HepG2 (cell line): ENCODE results near the gene CACNG1. TPM values are rescaled to one million over a fixed set of nuclear protein-coding genes. Genes with fewer than 3 reads are reported as not detected.

Experiments used
- ATAC-seq: fragments of 200-7000 bp; cut with Tn5 transposase; 3 replicates; pipeline ENCODE4 v1.9.1; 2020; ENCODE audit warnings: mild to moderate bottlenecking, moderate library complexity
- BruUV-seq: library from RNA; stranded (reverse); fragments of 400-500 nt; replicated peaks from 2 replicates; lab custom pipeline; 2021; lab: Mats Ljungman, UMichigan
- CTCF ChIA-PET: fragments of 300-600 bp; formaldehyde crosslinking; extraction: SDS; loops from one replicate; lab custom pipeline; 2021; ENCODE audit warnings: low total read pairs, inconsistent platforms, low intra/inter-chr PET ratio; lab: Yijun Ruan, JAX
- POLR2A ChIA-PET: fragments of 350-600 bp; sonication (Branson Sonifier 250); formaldehyde crosslinking; loops from one replicate; lab custom pipeline; 2020; ENCODE audit warnings: antibody characterized with exemption, inconsistent platforms; lab: Yijun Ruan, JAX
- DNase-seq: peaks from one replicate; pipeline ENCODE4 v3.0.0-alpha.2; 2015; ENCODE audit warnings: low spot score
- FAIRE-seq: peaks from 3 replicates; lab custom pipeline; 2011; peaks lifted over from hg19 to GRCh38; lab: Jason Lieb, UNC
- H2AFZ ChIP-seq: one replicate; pipeline ENCODE4 v1.6.1; 2011; ENCODE audit warnings: low read length, inconsistent platforms
- H3K27ac ChIP-seq: fragments of 300-600 bp; 3 replicates; pipeline ENCODE4 v1.8.0; 2011; ENCODE audit warnings: mixed run types, mild to moderate bottlenecking, mixed read lengths, low read length, inconsistent platforms; ENCODE audit not compliant: insufficient read depth; ENCODE audit errors: extremely low read length
- H3K27me3 ChIP-seq, 2 experiments: fragments of 200-600 bp in 1 of 2; 2 replicates in 1 of 2; 3 replicates in 1 of 2; pipeline versions ENCODE4 v1.6.0 to v1.8.0; 2011; ENCODE audit warnings: low read length in 2 of 2, mild to moderate bottlenecking in 2 of 2, moderate library complexity in 2 of 2, inconsistent platforms in 1 of 2; ENCODE audit not compliant: insufficient read depth in 2 of 2, control insufficient read depth in 1 of 2
- H3K36me3 ChIP-seq, 2 experiments: fragments of 200-600 bp in 1 of 2; replicated peaks in 1 of 2; 2 replicates in 1 of 2; 3 replicates in 1 of 2; pipeline versions ENCODE4 v1.5.1 to v1.8.0; 2011; ENCODE audit warnings: low read length in 2 of 2, inconsistent platforms in 1 of 2; ENCODE audit not compliant: insufficient read depth in 2 of 2, control insufficient read depth in 1 of 2
- H3K4me1 ChIP-seq: 2 replicates; pipeline ENCODE4 v1.5.1; 2012; ENCODE audit warnings: low read length, inconsistent platforms; ENCODE audit not compliant: insufficient read depth
- H3K4me2 ChIP-seq: 2 replicates; pipeline ENCODE4 v1.6.0; 2011; ENCODE audit warnings: low read depth, low read length, inconsistent platforms
- H3K4me3 ChIP-seq, 3 experiments: fragments of 200-600 bp in 1 of 3; sonication (generic), shearing (Covaris generic) in 1 of 3; replicated peaks in 1 of 3; 2 replicates each; pipeline ENCODE4 v1.5.1; 2011 to 2016; ENCODE audit warnings: low read length in 3 of 3, inconsistent platforms in 2 of 3, low read depth in 2 of 3, mild to moderate bottlenecking in 2 of 3, control low read depth in 1 of 3, mixed read lengths in 1 of 3; ENCODE audit not compliant: insufficient read depth in 1 of 3
- H3K79me2 ChIP-seq: one replicate; pipeline ENCODE4 v1.6.1; 2011; ENCODE audit warnings: low read length, inconsistent platforms; ENCODE audit not compliant: insufficient read depth
- H3K9ac ChIP-seq: 2 replicates; pipeline ENCODE4 v1.6.0; 2011; ENCODE audit warnings: mild to moderate bottlenecking, low read depth, low read length, inconsistent platforms; ENCODE audit not compliant: insufficient read depth
- H3K9me3 ChIP-seq: 2 replicates; pipeline ENCODE4 v1.5.1; 2012; ENCODE audit warnings: mild to moderate bottlenecking, low read length
- H4K20me1 ChIP-seq: 2 replicates; pipeline ENCODE4 v1.6.0; 2011; ENCODE audit warnings: inconsistent platforms, mild to moderate bottlenecking, low read length, moderate library complexity; ENCODE audit not compliant: insufficient read depth
- DNMT1 ChIP-seq: sonication (generic); formaldehyde crosslinking; IDR thresholded peaks from 2 replicates; pipeline ENCODE4 v1.5.1; 2020; ENCODE audit warnings: mild to moderate bottlenecking, missing genetic modification reagents
- ETV6 ChIP-seq: sonication (generic); formaldehyde crosslinking; conservative IDR thresholded peaks from 2 replicates; pipeline ENCODE4 v1.4.0; 2020; ENCODE audit warnings: missing genetic modification reagents
- HNF1B ChIP-seq: sonication (generic); formaldehyde crosslinking; IDR thresholded peaks from 2 replicates; pipeline ENCODE4 v1.5.1; 2020; ENCODE audit warnings: mild to moderate bottlenecking, moderate library complexity, missing genetic modification reagents
- NFIB ChIP-seq: sonication (generic); formaldehyde crosslinking; IDR thresholded peaks from 2 replicates; pipeline ENCODE4 v1.9.0; 2021; ENCODE audit warnings: missing genetic modification reagents, mild to moderate bottlenecking, borderline replicate concordance
- PRDM15 ChIP-seq: sonication (generic); formaldehyde crosslinking; IDR thresholded peaks from 2 replicates; pipeline ENCODE4 v1.4.0; 2020; ENCODE audit warnings: missing genetic modification reagents
- RXRA ChIP-seq: sonication (generic); formaldehyde crosslinking; IDR thresholded peaks from 2 replicates; pipeline ENCODE4 v1.5.1; 2020; ENCODE audit warnings: missing genetic modification reagents
- SP1 ChIP-seq, 2 experiments: fragments of 450-650 bp in 1 of 2; sonication (generic) in 1 of 2; formaldehyde crosslinking in 1 of 2; IDR thresholded peaks; 2 replicates each; pipeline versions ENCODE4 v1.4.0 to v1.6.1; 2016 to 2020; ENCODE audit warnings: missing genetic modification reagents in 1 of 2
- ZNF232 ChIP-seq: sonication (generic); formaldehyde crosslinking; IDR thresholded peaks from 2 replicates; pipeline ENCODE4 v1.4.0; 2020; ENCODE audit warnings: missing genetic modification reagents, borderline replicate concordance
- ZNF558 ChIP-seq: sonication (generic); formaldehyde crosslinking; IDR thresholded peaks from 2 replicates; pipeline ENCODE4 v1.9.0; 2022; ENCODE audit warnings: mild to moderate bottlenecking, missing genetic modification reagents, borderline replicate concordance
- WGBS: methylation state at CpG from one replicate; pipeline ENCODE4 v1.1.6; 2017; ENCODE audit warnings: low lambda C conversion rate; 5-methylcytosine and 5-hydroxymethylcytosine counted together
- in situ Hi-C: cut with HindIII; loops from 2 replicates; pipeline ENCODE4 v1.10.0; 2017; ENCODE audit warnings: low pct_unique_long_range_greater_than_20kb; ENCODE audit not compliant: extremely low pct_ligation_motif_present
- intact Hi-C: fragments of 100-400 bp; cut with micrococcal nuclease; formaldehyde crosslinking; loops from one replicate; pipeline ENCODE4 v1.10.0; 2022; ENCODE audit not compliant: unreplicated experiment
- polyA plus RNA-seq, 8 experiments: library from polyadenylated mRNA; depleted of rRNA in 3 of 8; stranded (reverse) in 7 of 8; unstranded in 1 of 8; fragments of >200 nt; fragmentation: Illumina TruSeq in 4 of 8; extraction: Trizol in 4 of 8; gene quantifications; 2 replicates each; pipeline versions ENCODE4 v1.2.1 to v1.2.3, GENCODE V29; 2011 to 2016; ENCODE audit warnings: low read depth in 4 of 8, missing spikeins in 1 of 8, mixed read lengths in 1 of 8; ENCODE audit not compliant: insufficient read depth in 1 of 8
- total RNA-seq, 5 experiments: library from RNA; depleted of rRNA; stranded (reverse); fragments of >200 nt; fragmentation: Illumina TruSeq; extraction: Trizol; gene quantifications; 2 replicates each; pipeline ENCODE4 v1.2.3, GENCODE V29; 2016; ENCODE audit warnings: low read depth in 1 of 5

Gene CACNG1
- total and polyA plus RNA-seq, 2 of the 13 experiments (the other 11 are each of a cell fraction or from before 2014, with no cell fraction given), result not detected

GRCh38 chr17:67063141-67063540 lies 18.8 kb downstream of the CACNG1 start (continued):
- TF ChIP-seq HNF1B (no peak), ETV6 (CRISPR knock-in tag) (no peak), ZNF558 (CRISPR knock-in tag) (no peak), RXRA (CRISPR knock-in tag) (no peak), DNMT1 (no peak)

GRCh38 chr17:67066717-67067116 lies 22.4 kb downstream of the CACNG1 start:
- Histone ChIP-seq H3K9ac (no peak overlapping the region), H3K4me1 (peaks cover 15% of the 10 kb centered on the region), H3K79me2 (no peaks in the 10 kb centered on the region), H3K27me3 (no peaks in the 10 kb centered on the region), H3K27ac (no peak overlapping the region), H2AFZ (no peak overlapping the region), H4K20me1 (no peaks in the 10 kb centered on the region), H3K9me3 (no peaks in the 10 kb centered on the region), H3K36me3 (no peaks in the 10 kb centered on the region), H3K4me3 (no peak overlapping the region), H3K4me2 (no peak overlapping the region)
- DNase-seq, result no peak
- in situ Hi-C loops (no loop called here), intact Hi-C loops (no loop called here)
- TF ChIP-seq SP1 (IDR thresholded peaks at IDR 0.05) (no peak), SP1 (CRISPR knock-in tag; IDR thresholded peaks at IDR 0.05) (no peak), ZNF232 (CRISPR knock-in tag) (no peak), PRDM15 (CRISPR knock-in tag) (no peak), NFIB (CRISPR knock-in tag) (no peak)
- ATAC-seq, result peak; percentile 7
- WGBS, result 27% methylated on average over 2 of the region's 2 CpGs
- no TSS peak for BruUV-seq
- ChIA-PET CTCF (no interaction called here), POLR2A (no interaction called here)
- FAIRE-seq, result no peak
